Caco-2 (cell line): ENCODE results near the gene NPHP4. TPM values are rescaled to one million over a fixed set of nuclear protein-coding genes. Genes with fewer than 3 reads are reported as not detected.
A peak's percentile ranks its signal among the peaks of the same experiment; 100 is the strongest.

Experiments
- BruUV-seq: library from RNA; stranded (reverse); fragments of 400-500 nt; replicated peaks from 2 replicates; lab custom pipeline; 2021; lab: Mats Ljungman, UMichigan
- CTCF ChIA-PET: fragments of 300-600 bp; sonication (Branson Sonifier 250); formaldehyde crosslinking; loops from one replicate; lab custom pipeline; 2022; ENCODE audit warnings: antibody characterized with exemption; lab: Charles Lee
- POLR2A ChIA-PET: fragments of 300-600 bp; sonication (Branson Sonifier 250); formaldehyde crosslinking; loops from one replicate; lab custom pipeline; 2022; ENCODE audit warnings: antibody characterized with exemption; lab: Charles Lee
- DNase-seq, 2 experiments: peaks; one replicate each; pipeline versions ENCODE4 v3.0.0 to v3.0.0-alpha.2; 2020 to 2022
- H3K27me3 ChIP-seq: replicated peaks from 2 replicates; pipeline ENCODE4 v1.6.0; 2011; ENCODE audit warnings: low read length; ENCODE audit not compliant: control insufficient read depth, insufficient read depth
- H3K36me3 ChIP-seq: 2 replicates; pipeline ENCODE4 v1.5.1; 2011; ENCODE audit warnings: low read length; ENCODE audit not compliant: control insufficient read depth, insufficient read depth
- H3K4me1 ChIP-seq: fragments of 250-450 bp; sonication (Bioruptor Pico); 2 replicates; pipeline ENCODE4 v1.5.1; 2020; ENCODE audit warnings: mild to moderate bottlenecking
- H3K4me3 ChIP-seq: 2 replicates; pipeline ENCODE4 v1.5.1; 2011; ENCODE audit warnings: low read depth, mild to moderate bottlenecking, control low read depth, low read length
- H3K9me3 ChIP-seq: fragments of 250-450 bp; sonication (Bioruptor Pico); 2 replicates; pipeline ENCODE4 v1.5.1; 2020; ENCODE audit warnings: mild to moderate bottlenecking, moderate library complexity
- H3K27ac Mint-ChIP-seq: one replicate; pipeline ENCODE4 v1.8.0; 2022; ENCODE audit warnings: mixed read lengths; ENCODE audit not compliant: unreplicated experiment
- H3K27me3 Mint-ChIP-seq: one replicate; pipeline ENCODE4 v1.8.0; 2022; ENCODE audit warnings: mixed read lengths; ENCODE audit not compliant: insufficient read depth, unreplicated experiment
- H3K36me3 Mint-ChIP-seq: one replicate; pipeline ENCODE4 v1.8.0; 2022; ENCODE audit warnings: mild to moderate bottlenecking, mixed read lengths; ENCODE audit not compliant: insufficient read depth, unreplicated experiment
- H3K4me1 Mint-ChIP-seq: one replicate; pipeline ENCODE4 v1.8.0; 2022; ENCODE audit warnings: low read depth, mixed read lengths; ENCODE audit not compliant: unreplicated experiment
- H3K4me3 Mint-ChIP-seq: one replicate; pipeline ENCODE4 v1.8.0; 2022; ENCODE audit warnings: mild to moderate bottlenecking, moderate library complexity, mixed read lengths; ENCODE audit not compliant: unreplicated experiment
- H3K9me3 Mint-ChIP-seq: one replicate; pipeline ENCODE4 v1.8.0; 2022; ENCODE audit warnings: mixed read lengths; ENCODE audit not compliant: unreplicated experiment
- intact Hi-C: fragments of 100-400 bp; cut with micrococcal nuclease; formaldehyde crosslinking; loops from one replicate; pipeline ENCODE4 v1.10.0; 2022; ENCODE audit not compliant: unreplicated experiment
- total RNA-seq: library from RNA; stranded (reverse); gene quantifications from 2 replicates; pipeline ENCODE4 v1.2.3, GENCODE V29; 2022
- TF ChIP-seq, protein P1 (sequence below), 2 experiments: fragments of 200-600 bp in 1 of 2; IDR thresholded peaks; 1 replicate in 1 of 2; 2 replicates in 1 of 2; pipeline versions ENCODE4 v1.5.1 to v1.8.0; 2011 to 2022; ENCODE audit warnings: antibody characterized with exemption in 1 of 2, control low read depth in 1 of 2, inconsistent platforms in 1 of 2, low read depth in 1 of 2, low read length in 1 of 2, mild to moderate bottlenecking in 1 of 2, moderate library complexity in 1 of 2; ENCODE audit not compliant: insufficient read depth in 1 of 2, severe bottlenecking in 1 of 2, unreplicated experiment in 1 of 2

Gene NPHP4
- total RNA-seq, 1 experiment from 2014 or later, result 12.3 TPM

DNA sequence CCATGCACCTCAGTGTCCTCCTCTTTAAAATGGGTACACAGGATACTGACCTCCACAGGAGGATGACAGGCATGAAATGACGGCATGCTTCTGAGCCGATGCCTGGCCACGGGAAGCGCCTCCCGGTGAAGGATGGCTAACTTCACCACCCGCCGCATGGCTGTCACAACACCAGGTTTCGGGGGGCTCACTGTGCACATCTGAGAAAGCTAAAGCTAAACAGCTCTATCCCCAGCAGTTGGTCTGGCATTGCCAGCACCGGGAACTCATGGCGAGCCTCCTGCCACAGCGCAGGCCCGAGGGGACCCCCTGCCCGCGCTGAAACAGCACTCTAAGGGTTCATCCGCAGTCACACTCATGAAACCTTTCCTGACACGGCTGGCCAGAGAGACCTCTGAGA lies 16.0 kb downstream of the NPHP4 start:
- Histone ChIP-seq H3K4me3 (no peak overlapping the region), H3K4me1 (no peaks in the 10 kb centered on the region), H3K9me3 (no peaks in the 10 kb centered on the region), H3K36me3 (no peaks in the 10 kb centered on the region; the same call in 1 of the 2 replicates), H3K27me3 (no peaks in the 10 kb centered on the region)
- peaks cover 18% of the 10 kb centered on the region for H3K36me3 Mint-ChIP-seq
- H3K27ac Mint-ChIP-seq, result no peak overlapping the region
- intact Hi-C loops, result no loop called here
- CTCF ChIA-PET, result interaction anchor here (0.6 kb wide), 1 partner anchor 1340 kb away, joined by 3 read pairs; no protein-coding TSS in a partner anchor
- H3K4me3 Mint-ChIP-seq, result no peak overlapping the region
- POLR2A ChIA-PET, result no interaction called here
- no peak for DNase-seq
- no peaks in the 10 kb centered on the region for H3K9me3 Mint-ChIP-seq
- H3K4me1 Mint-ChIP-seq, result peaks cover under 1% of the 10 kb centered on the region
- TF ChIP-seq, protein P1, sequence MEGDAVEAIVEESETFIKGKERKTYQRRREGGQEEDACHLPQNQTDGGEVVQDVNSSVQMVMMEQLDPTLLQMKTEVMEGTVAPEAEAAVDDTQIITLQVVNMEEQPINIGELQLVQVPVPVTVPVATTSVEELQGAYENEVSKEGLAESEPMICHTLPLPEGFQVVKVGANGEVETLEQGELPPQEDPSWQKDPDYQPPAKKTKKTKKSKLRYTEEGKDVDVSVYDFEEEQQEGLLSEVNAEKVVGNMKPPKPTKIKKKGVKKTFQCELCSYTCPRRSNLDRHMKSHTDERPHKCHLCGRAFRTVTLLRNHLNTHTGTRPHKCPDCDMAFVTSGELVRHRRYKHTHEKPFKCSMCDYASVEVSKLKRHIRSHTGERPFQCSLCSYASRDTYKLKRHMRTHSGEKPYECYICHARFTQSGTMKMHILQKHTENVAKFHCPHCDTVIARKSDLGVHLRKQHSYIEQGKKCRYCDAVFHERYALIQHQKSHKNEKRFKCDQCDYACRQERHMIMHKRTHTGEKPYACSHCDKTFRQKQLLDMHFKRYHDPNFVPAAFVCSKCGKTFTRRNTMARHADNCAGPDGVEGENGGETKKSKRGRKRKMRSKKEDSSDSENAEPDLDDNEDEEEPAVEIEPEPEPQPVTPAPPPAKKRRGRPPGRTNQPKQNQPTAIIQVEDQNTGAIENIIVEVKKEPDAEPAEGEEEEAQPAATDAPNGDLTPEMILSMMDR (IDR thresholded peaks at IDR 0.05; ENCODE audit: insufficient read depth in 1 of 2, low read depth in 1 of 2, low read length in 1 of 2, severe bottlenecking in 1 of 2, unreplicated experiment in 1 of 2), result no peak
- no peaks in the 10 kb centered on the region for H3K27me3 Mint-ChIP-seq
- BruUV-seq, result no TSS peak

GRCh38 chr1:5975133-5975880 lies 16.9 kb downstream of the NPHP4 start:
- DNase-seq, result peak in 1 of 2 experiments; percentile 40
- peaks cover 18% of the 10 kb centered on the region for H3K36me3 Mint-ChIP-seq
- peaks cover 9% of the 10 kb centered on the region for H3K4me1 Mint-ChIP-seq
- intact Hi-C loops, result no loop called here
- no peak overlapping the region for H3K4me3 ChIP-seq
- H3K27me3 Mint-ChIP-seq, result no peaks in the 10 kb centered on the region
- H3K4me3 Mint-ChIP-seq, result no peak overlapping the region
- no peaks in the 10 kb centered on the region for H3K27me3 ChIP-seq
- H3K4me1 ChIP-seq, result no peaks in the 10 kb centered on the region
- ChIA-PET POLR2A (no interaction called here), CTCF (interaction anchor here (0.5 to 0.7 kb wide), 2 partner anchors 9 to 796 kb away, joined by 3 to 5 read pairs; no protein-coding TSS in a partner anchor)
- TF ChIP-seq, protein P1 (IDR thresholded peaks at IDR 0.05; ENCODE audit: insufficient read depth in 1 of 2, low read depth in 1 of 2, low read length in 1 of 2, severe bottlenecking in 1 of 2, unreplicated experiment in 1 of 2), result peak; percentile 28 to 61
- H3K9me3 Mint-ChIP-seq, result no peaks in the 10 kb centered on the region
- no peaks in the 10 kb centered on the region; the same call in 1 of the 2 replicates for H3K36me3 ChIP-seq
- H3K27ac Mint-ChIP-seq, result no peak overlapping the region
- no TSS peak for BruUV-seq
- H3K9me3 ChIP-seq, result no peaks in the 10 kb centered on the region

DNA sequence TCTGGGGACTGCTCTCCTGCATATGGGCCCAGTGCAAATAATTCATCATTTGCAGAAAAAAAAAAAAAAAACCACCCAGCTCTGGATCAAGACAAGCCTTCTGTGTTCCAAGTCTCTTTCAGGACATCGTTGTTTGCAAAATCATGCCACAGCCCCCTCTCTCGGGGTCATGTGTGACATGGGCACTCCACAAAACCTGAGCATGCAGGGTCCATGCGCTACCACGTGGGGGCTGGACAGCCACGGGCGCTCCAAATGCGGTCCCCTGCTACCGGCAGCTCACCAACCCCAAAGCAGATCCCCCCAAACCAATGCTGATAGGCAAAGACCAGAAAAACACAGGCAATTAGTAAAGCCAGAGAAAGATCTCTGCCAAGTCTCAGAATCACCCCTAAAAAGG lies 17.6 kb downstream of the NPHP4 start:
- H3K4me1 Mint-ChIP-seq, result peaks cover 11% of the 10 kb centered on the region
- BruUV-seq, result no TSS peak
- Histone ChIP-seq H3K4me3 (no peak overlapping the region), H3K4me1 (no peaks in the 10 kb centered on the region), H3K36me3 (no peaks in the 10 kb centered on the region; the same call in 1 of the 2 replicates), H3K27me3 (no peaks in the 10 kb centered on the region), H3K9me3 (no peaks in the 10 kb centered on the region)
- peaks cover 18% of the 10 kb centered on the region for H3K36me3 Mint-ChIP-seq
- H3K4me3 Mint-ChIP-seq, result no peak overlapping the region
- ChIA-PET CTCF (interaction anchor here (0.5 to 0.7 kb wide), 2 partner anchors 8 to 797 kb away, joined by 3 to 5 read pairs; no protein-coding TSS in a partner anchor), POLR2A (no interaction called here)
- no peaks in the 10 kb centered on the region for H3K27me3 Mint-ChIP-seq
- no peak for DNase-seq
- intact Hi-C loops, result no loop called here
- TF ChIP-seq, protein P1 (IDR thresholded peaks at IDR 0.05; ENCODE audit: insufficient read depth in 1 of 2, low read depth in 1 of 2, low read length in 1 of 2, severe bottlenecking in 1 of 2, unreplicated experiment in 1 of 2), result no peak
- H3K9me3 Mint-ChIP-seq, result no peaks in the 10 kb centered on the region
- no peak overlapping the region for H3K27ac Mint-ChIP-seq
